Fibroblast of lung (primary cell): Measurements from ENCODE around the gene DNAH8. TPM values are rescaled to one million over a fixed set of nuclear protein-coding genes. Genes with fewer than 3 reads are reported as not detected.

ENCODE experiments used
- DNase-seq, 2 donors: peaks; one replicate each; pipeline versions ENCODE4 v3.0.0 to v3.0.0-alpha.2; 2010; ENCODE audit warnings: low read depth in 2 of 2
- H2AFZ ChIP-seq: 2 replicates; pipeline ENCODE4 v1.5.1; 2012; ENCODE audit warnings: low read length, control low read depth, inconsistent platforms
- H3K27ac ChIP-seq: 2 replicates; pipeline ENCODE4 v1.5.1; 2011; ENCODE audit warnings: low read length, control low read depth; ENCODE audit not compliant: insufficient read depth
- H3K27me3 ChIP-seq: 2 replicates; pipeline ENCODE4 v1.5.1; 2011; ENCODE audit warnings: mild to moderate bottlenecking, low read length; ENCODE audit not compliant: control insufficient read depth, insufficient read depth
- H3K36me3 ChIP-seq: 2 replicates; pipeline ENCODE4 v1.5.1; 2011; ENCODE audit warnings: low read length; ENCODE audit not compliant: control insufficient read depth, insufficient read depth
- H3K4me1 ChIP-seq: 2 replicates; pipeline ENCODE4 v1.5.1; 2011; ENCODE audit warnings: low read length; ENCODE audit not compliant: control insufficient read depth, insufficient read depth; ENCODE audit errors: extremely low read depth
- H3K4me2 ChIP-seq: 2 replicates; pipeline ENCODE4 v1.5.1; 2011; ENCODE audit warnings: low read length, control low read depth; ENCODE audit not compliant: insufficient read depth; ENCODE audit errors: extremely low read depth
- H3K4me3 ChIP-seq, 4 experiments: fragments of 200-600 bp in 1 of 4; sonication (generic) in 1 of 4; replicated peaks in 1 of 4; 2 replicates each; pipeline ENCODE4 v1.5.1; 2011 to 2016; ENCODE audit warnings: low read length in 4 of 4, low read depth in 3 of 4, mild to moderate bottlenecking in 3 of 4, control low read depth in 2 of 4, inconsistent platforms in 1 of 4, mixed read lengths in 1 of 4; ENCODE audit not compliant: insufficient read depth in 1 of 4; ENCODE audit errors: control extremely low read depth in 1 of 4
- H3K79me2 ChIP-seq: 2 replicates; pipeline ENCODE4 v1.5.1; 2012; ENCODE audit warnings: mild to moderate bottlenecking, low read length, inconsistent platforms; ENCODE audit not compliant: control insufficient read depth, insufficient read depth
- H3K9ac ChIP-seq: 2 replicates; pipeline ENCODE4 v1.5.1; 2011; ENCODE audit warnings: mild to moderate bottlenecking, low read length, control low read depth; ENCODE audit not compliant: insufficient read depth
- H3K9me3 ChIP-seq: 2 replicates; pipeline ENCODE4 v1.5.1; 2012; ENCODE audit warnings: low read depth, low read length; ENCODE audit not compliant: control insufficient read depth, insufficient read depth
- H4K20me1 ChIP-seq: 2 replicates; pipeline ENCODE4 v1.5.1; 2011; ENCODE audit warnings: low read length; ENCODE audit not compliant: control insufficient read depth, insufficient read depth; ENCODE audit errors: extremely low read depth
- CTCF ChIP-seq, 2 donors: IDR thresholded peaks in 1 of 2; conservative IDR thresholded peaks in 1 of 2; 1 replicate in 1 of 2; 2 replicates in 1 of 2; pipeline ENCODE4 v1.5.1; 2011 to 2012; ENCODE audit warnings: low read length in 2 of 2, control low read depth in 1 of 2, inconsistent platforms in 1 of 2, low read depth in 1 of 2, mild to moderate bottlenecking in 1 of 2
- EZH2 ChIP-seq: IDR thresholded peaks from 2 replicates; pipeline ENCODE4 v1.5.1; 2012; ENCODE audit warnings: low read length, control low read depth, mild to moderate bottlenecking; ENCODE audit errors: missing control alignments
- polyA plus RNA-seq, 2 donors: library from polyadenylated mRNA; depleted of rRNA in 1 of 2; stranded (reverse) in 1 of 2; unstranded in 1 of 2; fragments of >200 nt; gene quantifications; 2 replicates each; pipeline ENCODE4 v1.2.1, GENCODE V29; 2011 to 2012; ENCODE audit warnings: missing spikeins in 1 of 2
- total RNA-seq: library from RNA; depleted of rRNA; stranded (reverse); fragments of >200 nt; gene quantifications from 2 replicates; pipeline ENCODE4 v1.2.1, GENCODE V29; 2014

Gene DNAH8
- total and polyA plus RNA-seq, 2 donors (not counting 1 experiment from before 2014, with no cell fraction given), result under 0.01 TPM; not detected in 1

GRCh38 chr6:39075807-39076622 lies 360.9 kb downstream of the DNAH8 start:
- no peaks in the 10 kb centered on the region for H3K4me1 ChIP-seq
- H3K79me2 ChIP-seq, result no peaks in the 10 kb centered on the region
- H3K9me3 ChIP-seq, result no peaks in the 10 kb centered on the region
- H3K27me3 ChIP-seq, result no peaks in the 10 kb centered on the region
- H3K4me3 ChIP-seq, result no peak overlapping the region
- H3K4me2 ChIP-seq, result no peak overlapping the region
- H3K9ac ChIP-seq, result no peak overlapping the region
- H2AFZ ChIP-seq, result no peak overlapping the region
- no peak overlapping the region for H3K27ac ChIP-seq
- H4K20me1 ChIP-seq, result no peaks in the 10 kb centered on the region
- TF ChIP-seq CTCF (conservative IDR thresholded peaks at IDR 0.05 in 1 of 2, IDR thresholded peaks at IDR 0.05 in 1 of 2; ENCODE audit: low read depth in 1 of 2, low read length in 2 of 2) (no peak), EZH2 (no peak)
- no peaks in the 10 kb centered on the region for H3K36me3 ChIP-seq
- DNase-seq, result no peak

GRCh38 chr6:39076623-39077535 lies 361.8 kb downstream of the DNAH8 start:
- H3K4me1 ChIP-seq, result no peaks in the 10 kb centered on the region
- H3K27me3 ChIP-seq, result no peaks in the 10 kb centered on the region
- no peaks in the 10 kb centered on the region for H3K9me3 ChIP-seq
- DNase-seq, result no peak
- H3K36me3 ChIP-seq, result no peaks in the 10 kb centered on the region
- no peaks in the 10 kb centered on the region for H3K79me2 ChIP-seq
- H3K4me3 ChIP-seq, result no peak overlapping the region
- no peak overlapping the region for H3K27ac ChIP-seq
- no peaks in the 10 kb centered on the region for H4K20me1 ChIP-seq
- no peak overlapping the region for H3K9ac ChIP-seq
- TF ChIP-seq CTCF (conservative IDR thresholded peaks at IDR 0.05 in 1 of 2, IDR thresholded peaks at IDR 0.05 in 1 of 2; ENCODE audit: low read depth in 1 of 2, low read length in 2 of 2) (no peak), EZH2 (no peak)
- H3K4me2 ChIP-seq, result no peak overlapping the region
- H2AFZ ChIP-seq, result no peak overlapping the region

- no peaks in the 10 kb centered on the region for H3K4me1 ChIP-seq
- no peaks in the 10 kb centered on the region for H4K20me1 ChIP-seq
- no peak overlapping the region for H2AFZ ChIP-seq
- no peak overlapping the region for H3K27ac ChIP-seq
- no peak overlapping the region for H3K4me2 ChIP-seq
- H3K9ac ChIP-seq, result no peak overlapping the region
- DNase-seq, result no peak
- TF ChIP-seq CTCF (conservative IDR thresholded peaks at IDR 0.05 in 1 of 2, IDR thresholded peaks at IDR 0.05 in 1 of 2; ENCODE audit: low read depth in 1 of 2, low read length in 2 of 2) (no peak), EZH2 (no peak)
- no peaks in the 10 kb centered on the region for H3K27me3 ChIP-seq
- no peaks in the 10 kb centered on the region for H3K36me3 ChIP-seq
- no peak overlapping the region for H3K4me3 ChIP-seq
- no peaks in the 10 kb centered on the region for H3K79me2 ChIP-seq
- H3K9me3 ChIP-seq, result no peaks in the 10 kb centered on the region
Observed at GRCh38 chr6:39077882-39078594, 362.9 kb downstream of the DNAH8 start.
